ENCODE data around the gene ACO1.

DNA sequence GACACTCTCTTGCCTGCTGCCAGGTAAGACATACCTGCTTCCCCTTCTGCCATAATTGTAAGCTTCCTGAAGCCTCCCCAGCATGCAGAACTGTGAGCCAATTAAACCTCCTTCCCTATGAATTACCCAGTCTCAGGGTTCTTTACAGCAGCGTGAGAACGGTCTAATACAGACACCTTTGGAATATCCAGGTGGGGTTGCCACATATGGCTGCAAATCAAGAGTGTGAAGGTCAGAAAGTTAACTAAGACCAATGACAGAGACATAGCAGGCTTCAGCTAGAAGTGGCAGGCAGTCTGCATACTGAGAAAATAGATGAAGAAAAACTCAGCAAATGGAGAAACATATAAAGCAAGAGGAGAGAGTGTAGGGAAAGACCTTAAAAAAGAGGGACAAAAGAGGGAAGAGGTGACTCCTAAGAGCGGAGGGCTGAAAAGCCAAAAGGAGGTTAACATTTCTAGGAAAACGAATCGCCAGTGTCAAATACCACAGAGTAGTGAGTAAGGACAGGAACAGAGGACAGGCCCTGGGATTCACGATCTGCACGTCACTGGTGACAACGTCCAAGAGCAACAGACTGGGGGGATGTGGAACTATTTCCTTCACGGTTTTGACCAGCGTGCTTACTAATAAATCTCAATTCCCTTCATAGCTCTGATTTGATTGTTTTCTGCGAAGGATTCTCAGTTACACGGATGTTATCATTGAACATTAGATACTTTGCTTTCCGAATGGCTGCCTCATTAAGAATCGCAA lies 1.7 kb upstream of the ACO1 start:
- TF ChIP-seq POLR2A (IDR thresholded peaks at IDR 0.05; ENCODE audit: low read depth, low read length) = no peak
- no peak for TF ChIP-seq POLR2AphosphoS5 (IDR thresholded peaks at IDR 0.05; ENCODE audit: low read depth, low read length)
